Activated T-helper 2 cell treated with anti-CD3 and anti-CD28 coated beads, Interferon-gamma antibody, Interleukin-2, Interleukin-4, amounts not matched to agents 10 μg/mL and 5 μg/mL and 100 μg/mL, durations not matched to agents 14 hours and 24 hours and 36 hours (primary cell): ENCODE results near the gene TADA2A. TPM values are rescaled to one million over a fixed set of nuclear protein-coding genes. Genes with fewer than 3 reads are reported as not detected.

Experiments
- total RNA-seq: library from RNA; stranded (reverse); gene quantifications from 2 replicates; pipeline ENCODE4 v1.2.3, GENCODE V29; 2022

Gene TADA2A
- total RNA-seq, 1 donor from 2014 or later, result 34.3 TPM

Other genes starting within 250 kb of the TADA2A start
- gene C17orf78, start 30.9 kb upstream of the TADA2A start, total RNA-seq, result not detected in 2 replicates
- 109 and 110 TPM in 2 replicates for gene ACACA, start 50 bp upstream of the TADA2A start, total RNA-seq
- gene DUSP14, start 83.0 kb downstream of the TADA2A start, total RNA-seq, result 19.5 and 21.0 TPM in 2 replicates
- 38.1 and 43.7 TPM in 2 replicates for gene SYNRG, start 202.5 kb downstream of the TADA2A start, total RNA-seq
- 43.4 and 46.9 TPM in 2 replicates for gene DDX52, start 236.6 kb downstream of the TADA2A start, total RNA-seq